Activated gamma-delta T cell treated with Interleukin-2 at 50 U/mL for 16 hours (primary cell): ENCODE results near the gene ABT1.

Source experiments
- DNase-seq: peaks from one replicate; pipeline ENCODE4 v3.0.0-alpha.2; 2020

ABT1 gene

DNA sequence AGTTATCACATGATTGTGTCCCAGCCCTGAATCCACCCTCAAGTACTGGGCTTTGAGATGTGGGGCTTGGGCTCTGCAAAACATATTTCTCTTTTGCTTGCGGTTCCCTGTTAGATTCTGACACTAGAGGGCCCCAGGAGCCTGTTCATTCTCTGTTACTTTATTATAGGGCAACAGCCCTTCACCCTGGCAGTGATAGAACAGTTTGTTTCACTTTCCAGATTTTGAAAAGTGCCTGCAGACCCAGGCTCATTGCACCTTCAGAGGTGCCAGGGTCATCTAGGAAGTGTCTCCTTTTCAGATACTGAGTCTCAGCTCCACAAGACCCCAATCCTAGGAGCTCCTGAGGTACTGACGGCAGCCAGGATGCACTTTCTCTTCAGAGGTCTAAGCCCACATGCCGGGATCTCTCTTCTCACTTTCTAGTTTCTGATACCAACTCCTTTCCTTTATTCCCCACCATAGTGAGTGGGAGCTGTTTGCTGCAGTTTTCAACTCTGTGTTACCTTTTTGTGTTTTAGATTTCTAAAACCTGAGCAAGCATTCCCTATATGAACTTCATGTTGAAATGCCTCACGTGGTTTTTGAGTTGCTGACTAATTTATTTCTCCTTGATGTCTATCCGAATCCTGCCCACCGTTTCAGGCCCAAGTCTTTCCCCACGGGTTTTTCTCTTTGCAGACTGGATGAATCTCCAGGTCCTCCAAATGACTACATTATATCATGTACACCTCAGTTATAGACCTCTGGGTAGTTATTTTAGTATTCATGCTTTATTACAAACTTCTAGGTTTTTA, 10.9 kb downstream of the ABT1 start:
- peak; percentile 53 for DNase-seq

DNA sequence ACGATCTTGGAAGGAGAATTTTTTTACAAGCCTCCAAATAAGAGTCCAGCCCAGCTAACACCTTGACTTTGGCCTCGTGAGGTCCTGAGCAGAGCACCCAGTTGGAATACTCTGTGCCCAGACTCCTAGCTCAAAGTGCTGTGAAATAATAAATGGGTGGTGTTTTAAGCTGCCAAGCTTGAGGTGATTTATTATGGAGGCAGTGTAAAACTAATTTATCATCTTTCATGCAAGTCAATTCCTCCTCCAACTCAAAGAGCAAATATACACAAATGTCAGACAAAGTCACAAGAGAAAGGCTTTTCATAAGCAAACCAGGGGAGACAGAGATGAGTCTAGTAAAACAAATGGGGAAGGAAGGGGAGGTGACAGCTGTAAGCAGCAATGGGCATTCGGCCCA, 12.7 kb downstream of the ABT1 start:
- no peak for DNase-seq

DNA sequence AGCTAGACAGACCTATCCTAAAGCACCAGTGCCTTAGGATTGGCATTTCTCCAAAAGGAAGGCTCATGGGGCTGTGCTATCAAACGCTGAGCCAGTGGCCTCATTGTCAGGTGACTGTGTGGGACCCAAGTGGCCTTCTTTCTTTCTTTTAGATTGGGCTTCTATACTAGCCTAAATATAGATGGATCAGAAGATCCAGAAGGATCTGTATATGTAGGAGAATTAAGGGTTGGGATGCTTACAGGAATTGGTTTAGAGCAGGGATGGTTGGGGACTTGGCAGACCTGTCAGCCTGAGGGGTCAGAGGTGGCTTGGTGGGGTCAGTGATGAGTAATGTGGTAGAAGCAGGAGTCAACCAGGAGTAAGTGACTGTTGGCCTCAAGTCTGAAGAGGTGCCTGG, 14.8 kb downstream of the ABT1 start:
- DNase-seq, result no peak

DNA sequence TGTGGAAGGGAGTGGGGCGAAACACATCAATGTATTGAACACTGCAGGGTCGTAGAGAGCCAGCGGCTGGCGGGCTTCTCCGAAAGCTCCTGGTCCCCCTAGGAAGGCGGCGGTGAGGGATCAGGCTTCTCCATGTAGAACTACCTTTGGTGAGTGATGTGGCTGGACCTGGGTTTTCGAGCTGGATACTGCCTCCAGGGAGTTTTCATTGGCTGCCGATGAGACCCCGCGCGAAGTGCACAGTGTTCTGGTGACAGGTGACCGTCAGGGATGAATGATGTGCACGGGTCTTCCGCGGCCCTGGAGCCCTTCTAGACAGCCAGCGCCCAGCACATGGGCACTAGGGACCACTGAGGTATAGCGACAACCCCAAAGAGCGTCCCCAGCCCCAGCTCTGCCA, 16.4 kb downstream of the ABT1 start:
- DNase-seq, result no peak

DNA sequence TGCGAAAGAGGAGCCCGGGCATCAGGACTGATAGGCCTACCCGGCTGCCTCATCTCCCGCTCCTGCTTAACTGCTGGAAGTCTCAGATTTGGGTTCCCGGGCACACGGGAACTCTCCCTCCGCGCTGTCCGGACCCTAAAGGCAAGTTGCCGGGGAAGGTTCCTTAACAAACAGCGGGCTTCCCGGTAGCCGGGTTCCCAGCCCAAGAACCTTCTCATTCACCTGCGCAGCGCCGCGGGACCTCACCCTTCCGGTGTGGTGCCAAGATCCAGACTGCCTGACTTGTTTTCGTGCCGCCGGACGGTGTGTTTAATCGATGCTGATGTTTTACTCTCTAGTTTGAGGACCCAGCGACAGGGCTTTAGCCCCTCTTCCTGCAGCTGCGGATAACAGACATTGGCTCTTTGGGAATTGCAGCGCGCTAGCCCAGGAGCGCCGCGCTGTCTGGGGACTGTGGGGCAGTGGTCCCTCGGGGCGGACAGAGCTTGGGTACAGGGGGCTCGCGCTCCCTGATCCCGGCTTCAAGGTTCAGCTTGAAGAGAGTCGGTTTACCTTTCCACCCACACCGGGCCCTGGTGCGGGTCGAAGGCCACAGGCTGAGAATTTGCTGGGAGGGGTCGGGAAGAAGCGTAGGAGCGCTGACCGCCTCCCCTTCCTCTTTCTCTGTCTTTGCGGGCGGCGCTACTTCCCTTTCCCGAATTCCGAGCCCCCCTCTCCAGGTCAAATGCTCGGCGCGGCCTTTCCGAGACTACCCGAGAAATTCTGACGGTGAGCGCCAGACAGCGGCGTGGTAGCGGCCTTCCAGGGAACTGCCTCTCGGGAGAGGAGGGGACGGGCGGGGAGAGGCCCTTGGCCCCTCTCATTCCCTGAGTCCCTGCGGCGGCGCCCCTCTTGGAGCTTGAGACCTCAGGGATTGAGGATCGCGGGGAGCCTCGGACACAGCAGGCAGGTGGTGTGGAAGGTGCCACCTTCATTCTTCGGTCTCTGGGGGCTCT, 17.2 kb downstream of the ABT1 start:
- peak; percentile 15 for DNase-seq

DNA sequence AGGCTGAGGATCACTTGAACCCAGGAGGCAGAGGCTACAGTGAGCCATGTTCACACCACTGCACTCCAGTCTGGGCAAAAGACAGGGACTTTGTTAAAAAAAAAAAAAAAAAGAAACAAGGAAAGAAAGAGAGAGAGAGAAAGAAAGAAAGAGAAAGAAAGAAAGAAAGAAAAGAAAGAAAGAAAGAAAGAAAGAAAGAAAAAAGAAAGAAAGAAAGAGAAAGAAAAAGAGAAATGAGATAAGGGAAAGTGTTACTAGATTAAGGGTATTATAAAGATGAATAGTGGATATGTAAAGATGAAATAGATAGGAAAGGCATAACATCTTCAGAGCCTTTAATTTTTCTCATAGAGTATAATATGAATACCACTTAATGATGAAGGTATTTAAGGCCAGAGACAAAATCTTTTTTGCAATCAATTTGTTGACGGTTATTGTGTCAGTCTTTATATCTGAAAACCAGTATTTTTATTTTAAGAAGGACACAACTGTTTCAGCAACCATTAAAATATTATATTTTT, 26.6 kb downstream of the ABT1 start:
- no peak for DNase-seq

DNA sequence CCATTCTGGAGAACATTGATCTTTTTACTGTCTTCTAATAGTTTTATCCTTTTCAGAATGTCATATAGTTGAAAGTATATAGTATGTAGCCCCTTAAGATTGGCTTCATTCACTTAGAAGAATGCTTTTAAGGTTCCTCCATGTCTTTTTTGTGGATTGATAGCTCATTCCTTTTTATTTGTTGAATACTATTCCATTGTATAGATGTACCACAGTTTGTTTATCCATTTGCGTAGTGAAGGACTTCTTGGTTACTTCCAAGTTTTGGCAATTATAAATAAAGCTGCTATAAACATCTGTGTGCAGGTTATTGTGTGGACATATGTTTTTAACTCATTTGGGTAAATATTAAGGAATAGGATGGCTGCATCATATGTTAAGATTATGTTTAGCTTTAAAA, 27.8 kb downstream of the ABT1 start:
- no peak for DNase-seq

DNA sequence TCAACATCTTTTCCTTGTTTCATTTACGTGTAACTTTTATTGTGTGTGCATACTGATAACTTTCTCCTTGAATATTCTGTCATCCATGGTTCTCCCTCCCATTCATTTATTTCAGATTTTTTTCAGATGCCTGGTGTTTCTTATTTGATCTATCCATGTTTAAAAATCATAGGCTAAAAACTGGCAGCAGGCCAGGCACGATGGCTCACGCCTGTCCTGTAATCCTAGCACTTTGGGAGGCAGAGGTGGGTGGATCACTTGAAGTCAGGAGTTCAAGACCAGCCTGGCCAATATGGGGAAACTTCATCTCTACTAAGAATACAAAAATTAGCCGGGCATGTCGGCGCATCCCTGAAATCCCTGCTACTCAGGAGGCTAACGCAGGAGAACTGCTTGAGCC, 31.1 kb downstream of the ABT1 start:
- no peak for DNase-seq

DNA sequence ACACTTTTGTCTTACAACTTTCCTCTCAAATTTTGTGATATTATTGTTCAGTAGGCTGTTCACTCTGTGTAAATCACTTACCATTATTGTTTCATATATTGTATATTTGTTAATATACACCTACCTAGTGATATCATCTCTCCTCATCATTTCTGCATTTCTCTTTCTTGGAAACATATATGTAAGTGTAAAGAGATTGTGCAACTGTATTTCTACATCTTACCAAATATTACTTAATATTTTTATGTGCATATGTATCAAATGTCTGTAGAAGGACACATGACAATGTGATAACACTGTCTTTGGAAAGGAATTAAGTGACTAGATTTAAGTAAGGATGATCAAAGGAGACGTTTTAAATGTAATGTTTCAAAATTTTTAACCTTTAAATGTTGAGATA, 32.6 kb downstream of the ABT1 start:
- DNase-seq, result no peak

DNA sequence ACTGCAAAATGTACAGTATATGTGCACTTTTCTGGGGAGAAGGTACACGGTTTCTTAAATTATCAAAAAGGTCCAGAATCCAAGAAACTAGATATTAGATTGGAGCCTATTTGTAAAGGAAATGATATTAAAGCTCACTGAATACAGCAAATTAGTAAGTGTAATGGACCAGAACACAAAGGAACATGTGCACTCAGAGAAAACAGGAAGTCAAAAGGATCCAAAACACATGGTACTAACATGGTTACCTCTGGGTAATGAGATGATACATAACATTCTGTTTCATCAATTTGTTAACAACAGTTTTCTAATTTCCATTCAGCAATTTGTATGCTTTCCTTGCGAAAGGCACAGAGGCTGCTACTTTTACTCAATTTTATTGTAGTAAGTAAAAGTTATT, 44.1 kb downstream of the ABT1 start:
- DNase-seq, result no peak

DNA sequence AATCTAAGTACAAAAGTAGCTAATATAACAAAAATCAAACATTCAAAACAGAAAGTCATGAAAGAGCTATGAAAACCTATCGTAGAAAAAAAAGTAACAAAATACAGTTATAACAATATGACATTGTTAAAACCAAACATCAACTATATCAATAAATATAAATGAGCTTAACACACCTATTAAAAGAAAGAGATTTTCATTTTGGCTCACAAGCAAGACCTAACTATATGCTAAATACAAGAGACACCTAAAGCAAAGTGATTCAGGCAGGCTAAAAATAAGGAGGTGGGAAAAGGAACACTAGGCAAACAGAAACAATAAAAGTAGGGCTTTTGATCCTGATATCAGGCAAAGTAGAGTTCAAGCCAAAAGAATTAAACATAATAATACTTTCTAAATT, 49.3 kb downstream of the ABT1 start:
- no peak for DNase-seq
